HG03066 (cell line): ENCODE measurements around the gene ARHGAP15.

Source experiments
- ATAC-seq: cut with Tn5 transposase; IDR thresholded peaks from one replicate; pipeline ENCODE4 v1.9.1; 2021; ENCODE audit warnings: low read depth; ENCODE audit not compliant: unreplicated experiment

ARHGAP15 gene

DNA sequence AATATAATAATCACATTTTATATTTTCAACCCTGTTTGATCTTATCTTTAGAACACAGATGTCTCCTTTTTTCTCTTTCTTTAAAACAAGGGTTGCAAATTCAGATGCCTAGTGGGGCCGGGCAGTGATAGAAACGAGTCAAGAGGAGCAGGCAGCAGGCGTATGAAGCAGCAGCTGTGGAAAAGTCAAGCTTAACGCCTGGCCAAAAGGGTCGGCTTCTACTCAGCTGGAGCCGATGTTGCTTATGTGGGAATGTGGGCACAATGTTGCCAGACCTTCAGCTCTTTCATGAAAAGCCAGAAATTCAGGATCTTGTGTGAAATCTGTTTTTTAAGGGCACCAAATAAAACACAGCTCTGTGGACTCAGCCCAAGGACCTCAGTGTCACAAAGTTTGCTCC, 642.7 kb downstream of the ARHGAP15 start:
- no peak for ATAC-seq

DNA sequence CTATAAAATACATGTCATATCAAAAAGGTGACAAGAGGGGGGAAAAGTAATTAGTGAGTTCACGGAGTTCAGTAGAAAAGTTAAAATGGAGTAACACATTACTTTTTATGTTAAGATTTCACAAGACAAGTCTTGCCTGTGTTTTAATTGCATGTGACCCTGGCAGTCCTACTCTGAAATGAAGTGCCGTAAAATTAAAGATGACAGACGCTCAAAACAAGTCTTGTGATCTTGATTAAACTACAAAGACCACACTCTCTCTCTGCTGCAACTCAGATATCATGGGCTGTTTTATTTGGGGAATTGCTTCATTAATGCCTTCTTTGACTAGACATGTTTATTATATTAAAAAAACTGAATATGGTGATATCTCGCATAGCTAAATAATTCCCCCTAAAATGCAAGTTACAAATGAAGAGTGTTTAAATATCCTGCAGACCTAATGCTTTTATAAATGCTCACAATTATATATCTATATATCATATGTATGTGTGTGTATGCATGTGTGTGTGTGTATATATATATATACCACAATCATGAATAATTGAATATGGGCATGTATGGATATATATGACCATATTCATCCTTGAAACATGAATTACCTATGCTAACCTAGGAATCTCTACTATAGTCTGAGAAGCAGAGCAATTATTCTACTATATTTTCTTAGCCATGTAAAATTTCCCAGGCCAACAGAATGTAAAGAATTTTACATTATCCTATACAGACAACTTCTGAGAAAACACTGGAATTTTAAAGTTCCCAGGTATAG, 647.5 kb downstream of the ARHGAP15 start:
- ATAC-seq: no peak

DNA sequence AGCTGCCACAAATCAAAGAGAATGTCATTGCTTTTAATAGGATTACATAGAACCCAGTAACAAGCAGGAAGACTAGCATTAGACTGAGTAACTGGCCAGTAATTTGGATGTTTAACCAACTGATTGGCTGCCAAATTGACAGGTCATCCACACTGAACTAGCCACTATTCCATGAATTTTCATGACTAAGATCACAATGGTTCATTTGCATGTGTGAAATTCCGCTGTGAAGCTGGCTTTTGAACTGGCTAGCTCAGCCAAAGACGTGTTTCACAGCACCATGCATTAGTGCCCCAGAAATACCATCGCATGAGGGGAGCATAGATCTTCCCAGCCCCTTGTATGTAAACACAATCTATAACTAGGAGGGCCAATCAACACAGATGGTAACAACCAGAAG, 649.8 kb downstream of the ARHGAP15 start:
- ATAC-seq: no peak

DNA sequence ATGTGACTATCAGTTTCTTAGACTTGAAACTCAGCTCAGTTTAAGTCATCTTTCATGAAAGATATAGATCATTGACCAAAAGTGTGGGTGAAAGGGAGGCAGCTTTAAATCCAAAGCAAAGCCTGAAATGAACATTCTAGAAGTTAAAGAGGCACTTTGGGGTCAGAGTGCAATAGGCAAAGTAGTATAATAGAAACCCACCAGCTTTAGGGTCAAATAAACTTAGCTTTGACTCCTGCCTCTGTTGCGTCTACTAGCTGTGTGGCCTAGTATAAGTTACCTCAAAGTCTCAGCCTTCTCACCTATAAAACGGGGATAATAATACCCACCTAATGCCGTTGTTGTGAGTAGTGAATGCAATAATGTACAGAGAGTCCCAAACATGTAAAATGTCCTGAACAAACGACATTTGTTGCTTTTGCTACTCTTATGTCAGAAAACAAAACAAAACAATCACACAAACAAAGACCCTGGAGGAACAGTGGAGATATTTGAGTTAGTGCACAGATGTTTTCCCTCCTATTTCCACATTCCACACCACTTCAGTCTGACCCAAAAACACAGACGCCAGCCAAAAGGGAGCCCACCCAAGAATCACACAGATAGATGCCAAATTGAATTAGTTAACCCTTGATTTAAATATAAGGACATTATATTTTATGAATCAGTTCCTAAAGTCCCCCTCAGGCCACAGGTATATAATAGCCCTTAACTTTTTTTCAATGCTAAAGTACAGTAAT, 657.0 kb downstream of the ARHGAP15 start:
- no peak for ATAC-seq

DNA sequence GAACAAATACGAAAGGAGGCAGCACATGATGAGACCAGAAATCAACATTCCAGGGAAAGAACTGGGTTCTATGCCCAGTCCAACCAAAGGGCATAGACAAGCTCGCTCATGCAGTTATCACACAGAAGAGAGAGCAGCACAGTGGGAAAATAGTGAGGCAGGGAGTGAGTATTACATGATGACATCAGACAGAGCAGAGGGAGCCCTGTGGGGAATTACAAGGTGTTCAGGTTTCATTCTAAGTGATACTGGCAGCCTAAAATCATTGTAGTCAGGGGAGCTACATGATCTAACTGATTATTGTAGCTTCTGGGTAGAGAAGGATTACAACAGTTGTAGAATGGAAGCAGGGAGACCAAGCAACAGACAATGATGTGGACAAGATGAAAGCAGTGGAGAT, 658.5 kb downstream of the ARHGAP15 start:
- no peak for ATAC-seq

DNA sequence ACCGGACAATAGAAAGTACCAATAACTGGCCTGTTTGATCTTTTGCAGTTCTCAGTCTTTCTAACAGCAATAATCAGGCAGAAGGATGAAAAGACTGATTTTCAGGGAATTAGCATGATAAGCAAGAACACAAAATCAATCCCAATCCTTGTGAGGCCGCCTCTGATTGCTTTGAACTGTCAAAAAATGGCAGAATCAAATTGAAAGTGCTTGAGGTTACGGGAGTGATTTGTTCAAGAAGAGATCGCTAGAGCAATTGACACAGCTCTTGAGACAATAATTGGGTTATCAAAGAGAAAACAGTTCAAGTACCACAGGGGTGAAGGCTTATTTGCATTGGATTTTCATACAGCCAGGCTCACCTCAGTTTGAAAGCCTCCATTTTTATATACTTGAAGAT, 663.4 kb downstream of the ARHGAP15 start:
- no peak for ATAC-seq

DNA sequence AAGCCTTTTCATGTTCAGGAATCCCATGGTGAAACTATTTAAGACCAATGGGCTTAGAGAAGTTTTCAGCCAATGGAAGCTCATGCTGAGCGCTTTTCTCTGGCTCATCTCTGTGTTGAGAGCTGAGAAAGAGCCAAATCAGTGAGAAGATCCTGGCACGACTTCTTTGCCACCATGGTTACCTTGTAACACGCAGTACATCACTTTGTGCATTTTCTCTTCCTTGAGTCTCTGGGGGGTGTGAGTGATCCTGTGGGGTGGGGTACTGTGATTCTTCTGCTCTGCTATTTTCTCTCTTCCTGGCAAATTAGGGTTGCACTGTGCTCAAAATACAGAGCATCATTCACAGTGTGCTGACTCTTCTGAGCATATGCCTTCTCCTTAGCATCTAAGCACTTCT, 664.2 kb downstream of the ARHGAP15 start:
- ATAC-seq: no peak

DNA sequence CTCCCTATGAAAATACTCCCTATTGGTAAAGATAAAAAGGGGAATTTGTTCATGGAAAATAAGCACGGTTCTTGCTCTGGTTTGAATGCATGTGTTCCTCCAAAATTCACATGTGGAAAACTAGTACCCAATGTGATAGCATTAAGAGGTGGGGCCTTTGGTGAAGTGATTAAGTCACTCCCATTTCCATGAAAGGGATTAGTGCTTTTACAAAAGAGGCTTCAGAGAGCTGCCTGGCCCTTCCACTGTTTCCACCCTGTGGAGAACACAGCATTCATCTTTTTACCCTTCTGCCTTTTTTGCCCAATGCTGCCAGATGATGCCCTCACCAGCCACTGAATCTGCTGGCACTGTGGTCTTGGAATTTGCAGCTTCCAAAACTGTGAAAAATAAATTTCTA, 666.8 kb downstream of the ARHGAP15 start:
- ATAC-seq: no peak

DNA sequence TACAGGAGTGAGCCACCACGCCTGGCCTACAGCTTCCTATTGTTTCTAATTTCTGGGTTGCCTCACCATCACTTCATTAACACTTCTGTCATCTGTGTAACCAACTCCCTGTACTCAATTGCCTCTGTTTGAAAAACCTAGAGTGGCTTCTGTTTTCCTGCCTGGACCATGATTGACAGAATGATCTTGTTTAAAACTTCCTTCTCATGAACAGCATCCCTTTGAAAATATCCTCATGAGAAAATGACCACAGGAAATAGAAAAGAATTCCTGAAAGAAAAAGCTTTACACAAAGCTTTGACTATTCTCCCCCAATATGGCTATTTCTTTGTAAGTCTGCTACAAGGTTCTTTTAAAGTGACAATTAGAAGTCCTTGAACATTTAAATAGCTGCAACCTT, 672.3 kb downstream of the ARHGAP15 start:
- no peak for ATAC-seq

DNA sequence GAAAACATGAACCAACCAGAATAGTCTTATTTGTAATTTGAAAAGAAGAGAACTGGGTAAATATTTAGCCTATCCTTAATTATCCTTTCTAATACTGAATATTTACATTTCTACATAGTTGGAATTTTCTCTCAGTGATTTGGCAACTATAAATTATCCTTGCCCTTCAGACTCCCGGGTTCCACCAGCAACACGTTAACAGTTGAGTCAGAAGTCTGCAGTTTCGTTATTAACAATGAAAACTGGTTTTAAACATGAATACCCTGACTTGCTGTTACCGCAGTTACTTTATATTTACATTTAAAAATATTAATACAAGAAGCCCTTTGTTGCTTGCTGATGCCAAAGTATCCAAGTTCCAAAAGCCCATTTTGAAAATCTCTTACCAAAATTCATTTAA, 673.0 kb downstream of the ARHGAP15 start:
- ATAC-seq: peak; percentile 39

DNA sequence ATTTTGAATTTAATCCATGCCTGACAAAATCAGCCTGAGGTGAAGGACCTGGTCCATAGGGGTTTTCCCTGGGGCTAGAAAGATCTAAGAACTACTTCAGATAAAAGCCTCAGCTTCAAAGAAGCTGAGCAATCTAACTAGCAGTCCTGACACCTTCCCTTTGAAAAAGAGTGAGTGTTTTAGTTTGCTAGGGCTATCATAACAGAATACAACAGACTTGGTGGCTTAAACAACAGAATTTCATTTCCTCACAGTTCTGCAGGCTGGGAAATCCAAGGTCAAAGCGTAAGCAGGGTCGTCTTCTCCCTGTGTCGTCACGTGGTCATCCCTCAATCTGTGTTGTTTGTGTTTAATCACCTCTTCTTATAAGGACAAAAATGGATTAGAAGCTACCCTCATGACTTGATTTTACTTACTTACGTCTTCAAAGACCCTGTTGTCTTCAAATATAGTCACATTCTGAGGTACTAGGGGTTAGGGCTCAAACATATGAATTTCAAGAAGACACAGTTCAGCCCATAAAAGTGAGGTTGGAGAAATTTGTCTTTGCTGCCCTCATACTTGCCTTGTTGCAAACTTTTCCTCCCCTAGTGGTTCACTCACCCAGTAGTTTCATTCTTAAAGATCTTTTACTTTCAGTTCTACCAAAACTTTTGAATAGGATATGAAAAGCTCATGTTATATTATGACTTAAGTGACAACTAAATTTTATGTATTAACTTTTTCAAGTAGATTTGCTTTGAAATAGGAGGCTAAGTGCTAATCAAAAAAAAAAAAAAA, 673.8 kb downstream of the ARHGAP15 start:
- ATAC-seq: peak; percentile 87

DNA sequence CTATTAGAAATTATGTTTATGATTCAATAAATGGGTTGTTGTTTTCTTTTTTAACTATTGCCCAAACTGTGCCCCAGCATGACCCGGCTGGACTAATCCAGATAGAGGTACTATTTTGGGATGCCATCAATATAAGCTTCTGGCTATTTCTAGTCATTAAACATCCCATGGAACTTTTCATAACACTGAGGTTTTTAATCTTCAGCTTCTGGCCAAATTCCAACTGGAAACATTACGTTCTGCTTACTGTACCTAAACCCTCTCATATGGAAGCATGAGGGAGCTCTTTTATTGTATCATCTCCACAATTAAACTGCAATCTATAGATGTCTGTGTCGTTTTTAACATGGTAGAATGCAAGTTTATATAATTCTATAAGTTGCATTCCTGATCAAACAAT, 674.7 kb downstream of the ARHGAP15 start:
- ATAC-seq: no peak

DNA sequence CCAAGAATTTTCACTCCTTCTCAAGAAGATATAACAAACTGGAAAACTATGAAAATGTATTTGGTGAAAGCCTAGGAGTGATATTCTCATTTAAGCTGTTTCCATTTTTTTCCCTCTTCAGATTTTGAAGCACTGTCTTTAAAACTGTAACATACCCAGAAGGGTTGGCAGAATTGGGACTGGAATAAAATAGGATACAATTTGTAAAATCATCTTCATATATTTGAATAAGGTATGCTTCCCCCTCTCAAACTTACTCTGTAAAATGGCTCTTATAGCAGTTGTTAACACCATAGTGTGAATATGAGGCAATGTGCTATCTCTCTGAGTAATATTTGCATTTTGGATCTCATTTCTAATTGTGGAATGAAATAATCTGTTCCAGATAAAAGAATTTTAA, 676.4 kb downstream of the ARHGAP15 start:
- ATAC-seq: no peak

DNA sequence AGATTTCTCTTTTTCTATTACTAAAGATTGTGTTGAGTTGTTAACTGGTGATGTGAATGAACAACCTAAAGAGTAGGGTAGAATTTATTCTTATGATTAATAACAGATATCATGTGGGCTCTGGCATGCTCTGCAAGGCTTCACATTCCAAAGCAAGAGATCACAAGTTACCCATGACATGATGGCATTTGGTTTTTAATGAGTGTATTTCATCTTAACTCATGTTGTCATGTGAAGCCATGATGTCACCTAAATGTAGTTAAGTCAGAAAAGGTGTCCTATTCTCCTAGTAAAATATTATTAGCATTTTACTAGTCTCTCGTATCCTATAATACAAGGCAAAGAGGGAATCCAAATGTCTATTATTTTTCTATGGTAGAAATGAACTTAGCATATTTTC, 678.0 kb downstream of the ARHGAP15 start:
- ATAC-seq: no peak

DNA sequence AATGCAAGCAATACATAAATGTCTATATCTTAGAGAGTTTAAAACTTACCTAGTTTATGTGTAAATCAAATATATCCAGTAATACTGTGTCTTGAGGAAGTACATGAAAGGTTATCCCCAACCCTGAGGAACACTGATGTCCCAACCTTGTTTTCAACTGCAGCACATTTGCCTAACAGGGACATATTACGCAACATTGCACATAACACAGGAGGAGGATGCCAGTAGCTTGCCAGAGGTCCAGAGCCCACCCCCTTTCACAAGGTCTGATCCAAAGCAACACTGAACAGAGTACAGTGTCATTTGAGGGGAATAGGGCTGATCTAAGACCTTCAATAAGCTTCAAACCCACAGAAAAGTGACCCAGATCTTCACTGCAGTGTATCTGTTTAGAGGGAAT, 678.5 kb downstream of the ARHGAP15 start:
- no peak for ATAC-seq

DNA sequence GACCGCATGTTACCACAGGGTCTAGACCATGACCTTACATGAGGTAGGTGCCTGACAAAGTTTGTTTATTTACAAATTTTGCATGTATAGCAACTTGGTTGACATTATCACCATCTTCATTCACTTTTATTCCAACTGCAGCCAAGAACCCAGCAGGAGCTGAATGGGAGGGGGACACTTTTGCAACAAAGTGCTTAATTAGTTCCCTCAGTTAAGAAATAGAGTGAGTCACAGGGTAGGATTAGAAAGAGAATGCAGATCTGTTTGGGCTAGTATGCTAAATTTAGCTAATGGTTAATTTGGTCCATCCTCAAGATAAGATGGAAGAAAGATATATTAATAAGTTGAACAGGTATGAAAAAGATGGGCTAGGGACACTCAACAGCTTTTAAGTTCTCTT, 678.9 kb downstream of the ARHGAP15 start:
- no peak for ATAC-seq

DNA sequence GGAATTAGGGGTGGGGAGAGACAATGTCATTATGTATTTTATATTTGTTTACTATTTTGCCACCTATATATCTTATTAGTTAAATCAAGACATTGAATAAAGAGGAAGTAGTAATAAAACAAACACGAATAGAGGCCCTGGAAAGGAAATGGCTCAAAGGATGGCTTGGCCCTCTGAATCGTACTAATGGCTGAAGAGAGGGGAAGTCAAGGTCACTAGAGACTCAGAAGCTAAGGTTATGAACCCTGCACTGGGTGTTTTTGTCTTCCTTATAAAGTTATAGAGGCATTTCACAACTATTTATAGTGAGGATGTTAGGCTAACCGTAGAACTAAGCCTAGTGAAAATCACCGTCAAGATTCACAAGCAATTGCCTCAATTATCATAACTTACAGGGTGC, 685.9 kb downstream of the ARHGAP15 start:
- no peak for ATAC-seq

DNA sequence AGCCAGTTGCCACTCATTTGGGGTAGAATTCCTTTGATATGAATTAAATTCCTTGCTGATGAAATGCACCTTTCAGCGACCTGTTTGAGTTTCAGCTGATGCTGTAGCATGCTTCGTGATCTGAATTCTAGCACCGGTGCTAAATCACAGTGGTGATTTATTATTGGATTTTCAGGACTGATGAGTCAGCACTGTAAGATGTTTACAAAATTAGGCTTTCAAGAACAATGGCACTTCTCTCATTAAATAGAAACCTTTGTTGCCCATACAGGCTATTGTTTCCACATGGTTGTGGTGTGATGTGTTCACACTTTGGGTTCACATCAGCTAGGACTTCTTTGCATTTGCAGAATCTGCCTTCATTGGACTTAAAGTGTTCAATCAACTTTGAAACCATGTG, 687.7 kb downstream of the ARHGAP15 start:
- ATAC-seq: no peak
